Activated CD8-positive, alpha-beta T cell treated with anti-CD3 and anti-CD28 coated beads, Interleukin-2, amount 10 ng/mL, durations not matched to agents 7 days and 5 days (primary cell): ENCODE data around the gene WFDC8. TPM values are rescaled to one million over a fixed set of nuclear protein-coding genes. Genes with fewer than 3 reads are reported as not detected.

Source experiments
- ATAC-seq: fragments of 150-1000 bp; cut with Tn5 transposase; one replicate; pipeline ENCODE4 v1.10.0; 2021; ENCODE audit warnings: moderate library complexity
- CTCF ChIA-PET: fragments of 350-600 bp; sonication (Branson Sonifier 250); formaldehyde crosslinking; loops from one replicate; lab custom pipeline; 2021; ENCODE audit warnings: antibody characterized with exemption; lab: Charles Lee
- POLR2A ChIA-PET: fragments of 350-600 bp; sonication (Branson Sonifier 250); formaldehyde crosslinking; loops from one replicate; lab custom pipeline; 2021; ENCODE audit warnings: antibody characterized with exemption; lab: Charles Lee
- DNase-seq: peaks from one replicate; pipeline ENCODE4 v3.0.0-alpha.2; 2020
- H3K27ac Mint-ChIP-seq: one replicate; pipeline ENCODE4 v1.8.0; 2021; ENCODE audit warnings: mild to moderate bottlenecking, mixed read lengths
- H3K27me3 Mint-ChIP-seq: one replicate; pipeline ENCODE4 v1.8.0; 2021; ENCODE audit warnings: low read depth, mixed read lengths
- H3K36me3 Mint-ChIP-seq: one replicate; pipeline ENCODE4 v1.8.0; 2021; ENCODE audit warnings: low read depth, mixed read lengths
- H3K4me1 Mint-ChIP-seq: one replicate; pipeline ENCODE4 v1.8.0; 2021; ENCODE audit warnings: low read depth, mixed read lengths
- H3K4me3 Mint-ChIP-seq: one replicate; pipeline ENCODE4 v1.8.0; 2021; ENCODE audit warnings: mild to moderate bottlenecking, mixed read lengths
- H3K9me3 Mint-ChIP-seq: one replicate; pipeline ENCODE4 v1.8.0; 2022; ENCODE audit warnings: mixed read lengths; ENCODE audit not compliant: insufficient read depth
- total RNA-seq, 2 experiments: library from RNA; stranded (reverse); gene quantifications; one replicate each; pipeline ENCODE4 v1.2.3, GENCODE V29; 2021

Gene WFDC8
- total RNA-seq, 2 experiments from 2014 or later, result not detected

GRCh38 chr20:45508068-45508886 lies 70.8 kb downstream of the WFDC8 start:
- peaks cover 3% of the 10 kb centered on the region for H3K4me1 Mint-ChIP-seq
- ATAC-seq, result no peak
- no peak overlapping the region for H3K27ac Mint-ChIP-seq
- H3K9me3 Mint-ChIP-seq, result no peaks in the 10 kb centered on the region
- no peaks in the 10 kb centered on the region for H3K36me3 Mint-ChIP-seq
- ChIA-PET CTCF (no interaction called here), POLR2A (no interaction called here)
- H3K27me3 Mint-ChIP-seq, result peaks cover 26% of the 10 kb centered on the region
- no peak for DNase-seq
- no peak overlapping the region for H3K4me3 Mint-ChIP-seq

GRCh38 chr20:45507011-45507820 lies 71.9 kb downstream of the WFDC8 start:
- H3K27ac Mint-ChIP-seq, result no peak overlapping the region
- H3K4me3 Mint-ChIP-seq, result no peak overlapping the region
- CTCF ChIA-PET, result no interaction called here
- H3K27me3 Mint-ChIP-seq, result peaks cover 27% of the 10 kb centered on the region
- no peaks in the 10 kb centered on the region for H3K36me3 Mint-ChIP-seq
- POLR2A ChIA-PET, result no interaction called here
- DNase-seq, result no peak
- no peak for ATAC-seq
- peaks cover 3% of the 10 kb centered on the region for H3K4me1 Mint-ChIP-seq
- H3K9me3 Mint-ChIP-seq, result no peaks in the 10 kb centered on the region

- H3K27ac Mint-ChIP-seq, result no peak overlapping the region
- CTCF ChIA-PET, result no interaction called here
Observed at GRCh38 chr20:45506398-45506797, 72.7 kb downstream of the WFDC8 start.

GRCh38 chr20:45503403-45503802 lies 75.7 kb downstream of the WFDC8 start:
- ATAC-seq, result no peak
- CTCF ChIA-PET, result no interaction called here

More at GRCh38 chr20:45506398-45506797, 72.7 kb downstream of the WFDC8 start:
- ATAC-seq (no peak), DNase-seq (no peak)
- POLR2A ChIA-PET, result no interaction called here
- H3K4me3 Mint-ChIP-seq, result no peak overlapping the region
- peaks cover 3% of the 10 kb centered on the region for H3K4me1 Mint-ChIP-seq
- H3K36me3 Mint-ChIP-seq, result no peaks in the 10 kb centered on the region
- H3K27me3 Mint-ChIP-seq, result peaks cover 32% of the 10 kb centered on the region
- H3K9me3 Mint-ChIP-seq, result no peaks in the 10 kb centered on the region

GRCh38 chr20:45502561-45502960 lies 76.5 kb downstream of the WFDC8 start:
- DNase-seq (no peak), ATAC-seq (no peak)
- CTCF ChIA-PET, result interaction anchor here (1.2 kb wide), 1 partner anchor 43 kb away, joined by 3 read pairs; no protein-coding TSS in a partner anchor
- Mint-ChIP-seq H3K27me3 (peaks cover 35% of the 10 kb centered on the region), H3K4me3 (no peak overlapping the region), H3K4me1 (peaks cover 3% of the 10 kb centered on the region), H3K27ac (no peak overlapping the region), H3K9me3 (no peaks in the 10 kb centered on the region), H3K36me3 (no peaks in the 10 kb centered on the region)
- POLR2A ChIA-PET, result no interaction called here

More at GRCh38 chr20:45503403-45503802, 75.7 kb downstream of the WFDC8 start:
- Mint-ChIP-seq H3K27ac (no peak overlapping the region), H3K4me3 (no peak overlapping the region), H3K9me3 (no peaks in the 10 kb centered on the region), H3K36me3 (no peaks in the 10 kb centered on the region), H3K27me3 (peaks cover 35% of the 10 kb centered on the region), H3K4me1 (peaks cover 3% of the 10 kb centered on the region)
- no peak for DNase-seq
- POLR2A ChIA-PET, result no interaction called here

Other genes starting within 250 kb of the WFDC8 start
- gene SDC4, start 230.9 kb downstream of the WFDC8 start, total RNA-seq, result 1 to 10 TPM; 6.6 to 6.7 TPM
- 10 to 100 TPM; 28.0 to 30.8 TPM for gene SYS1, start 216.1 kb downstream of the WFDC8 start, total RNA-seq
- gene TP53TG5, start 201.0 kb downstream of the WFDC8 start, total RNA-seq, result under 1 TPM in 1 of 2 experiments, not detected in 1; 0.16 TPM
- gene DBNDD2, start 171.0 kb downstream of the WFDC8 start, total RNA-seq, result 1 to 10 TPM; 8.1 to 10.0 TPM
- gene PIGT, start 163.1 kb downstream of the WFDC8 start, total RNA-seq, result 10 to 100 TPM; 59.6 to 62.4 TPM
- not detected for gene WFDC2, start 109.5 kb downstream of the WFDC8 start, total RNA-seq
- gene SPINT3, start 63.7 kb downstream of the WFDC8 start, total RNA-seq, result not detected
- gene WFDC6, start 39.8 kb downstream of the WFDC8 start, total RNA-seq, result not detected
- gene EPPIN, start 31.9 kb downstream of the WFDC8 start, total RNA-seq, result not detected
- not detected for gene WFDC10A, start 50.5 kb upstream of the WFDC8 start, total RNA-seq
- not detected for gene WFDC9, start 52.0 kb upstream of the WFDC8 start, total RNA-seq
- not detected for gene WFDC11, start 91.0 kb upstream of the WFDC8 start, total RNA-seq
- not detected for gene WFDC13, start 122.8 kb upstream of the WFDC8 start, total RNA-seq
- not detected for gene WFDC10B, start 125.7 kb upstream of the WFDC8 start, total RNA-seq
- gene SPINT4, start 143.1 kb upstream of the WFDC8 start, total RNA-seq, result not detected
- not detected for gene WFDC3, start 212.6 kb upstream of the WFDC8 start, total RNA-seq
- gene DNTTIP1, start 212.7 kb upstream of the WFDC8 start, total RNA-seq, result 10 to 100 TPM; 34.7 to 34.8 TPM
- 100 to 1,000 TPM; 251 to 261 TPM for gene UBE2C, start 233.4 kb upstream of the WFDC8 start, total RNA-seq
- not detected for gene TNNC2, start 248.0 kb upstream of the WFDC8 start, total RNA-seq